Measurements from ENCODE around the gene LCLAT1. TPM values are rescaled to one million over a fixed set of nuclear protein-coding genes. Genes with fewer than 3 reads are reported as not detected.

Gene LCLAT1
- total and polyA plus RNA-seq, 4 donors = 2.4 to 14.6 (median 10.7) TPM

GRCh38 chr2:30455114-30455738, 8.2 kb downstream of the LCLAT1 start:
- no peak overlapping the region for H3K4me3 ChIP-seq (ENCODE audit: low read depth in 1 of 3, low read length in 3 of 3)
- H3K4me1 ChIP-seq (ENCODE audit: control insufficient read depth in 4 of 4, insufficient read depth in 4 of 4, low read length in 3 of 4) = peaks cover under 1 to 14% (median 2%) of the 10 kb centered on the region in 4 donors
- no peaks in the 10 kb centered on the region for H3K36me3 ChIP-seq (ENCODE audit: control insufficient read depth in 4 of 4, insufficient read depth in 3 of 4, low read depth in 1 of 4, low read length in 3 of 4)
- no peaks in the 10 kb centered on the region for H3K27me3 ChIP-seq (ENCODE audit: control insufficient read depth in 4 of 4, insufficient read depth in 4 of 4, low read length in 3 of 4)
- DNase-seq (ENCODE audit: low spot score) = no peak
- H3K9me3 ChIP-seq (ENCODE audit: control insufficient read depth in 4 of 4, low read length in 3 of 4) = no peaks in the 10 kb centered on the region
- 65% methylated on average over 7 of the region's 7 CpGs for WGBS
- no peak overlapping the region for H3K27ac ChIP-seq (ENCODE audit: low read depth in 1 of 2, low read length in 2 of 2)
- no peak overlapping the region for H3K9ac ChIP-seq (ENCODE audit: low read depth in 1 of 2, low read length in 2 of 2)
- no peak for TF ChIP-seq ZBTB33 (IDR thresholded peaks at IDR 0.05)
- no peak for TF ChIP-seq HNF4A (conservative IDR thresholded peaks at IDR 0.05)
- no peak for TF ChIP-seq YY1 (IDR thresholded peaks at IDR 0.05)
- no peak for TF ChIP-seq REST (IDR thresholded peaks at IDR 0.05)
- no peak for TF ChIP-seq RXRA (IDR thresholded peaks at IDR 0.05)
- no peak for TF ChIP-seq SP1 (IDR thresholded peaks at IDR 0.05)
- no peak for TF ChIP-seq HNF4G (IDR thresholded peaks at IDR 0.05)
- TF ChIP-seq EGR1 (IDR thresholded peaks at IDR 0.05; ENCODE audit: low read depth in 2 of 2) = no peak
- TF ChIP-seq FOXA2 (IDR thresholded peaks at IDR 0.05) = no peak
- TF ChIP-seq MAX (IDR thresholded peaks at IDR 0.05) = no peak
- TF ChIP-seq TAF1 (conservative IDR thresholded peaks at IDR 0.05) = no peak
- TF ChIP-seq FOXA1 (IDR thresholded peaks at IDR 0.05) = no peak

- Histone ChIP-seq H3K27ac (ENCODE audit: low read depth in 1 of 2, low read length in 2 of 2) (no peak overlapping the region), H3K4me3 (ENCODE audit: low read depth in 1 of 3, low read length in 3 of 3) (no peak overlapping the region), H3K9ac (ENCODE audit: low read depth in 1 of 2, low read length in 2 of 2) (no peak overlapping the region), H3K36me3 (ENCODE audit: control insufficient read depth in 4 of 4, insufficient read depth in 3 of 4, low read depth in 1 of 4, low read length in 3 of 4) (no peaks in the 10 kb centered on the region), H3K9me3 (ENCODE audit: control insufficient read depth in 4 of 4, low read length in 3 of 4) (no peaks in the 10 kb centered on the region), H3K4me1 (ENCODE audit: control insufficient read depth in 4 of 4, insufficient read depth in 4 of 4, low read length in 3 of 4) (peaks cover 0 to 14% (median under 1%) of the 10 kb centered on the region in 4 donors), H3K27me3 (ENCODE audit: control insufficient read depth in 4 of 4, insufficient read depth in 4 of 4, low read length in 3 of 4) (no peaks in the 10 kb centered on the region)
- 98% methylated on average over 2 of the region's 2 CpGs for WGBS
- no peak for DNase-seq (ENCODE audit: low spot score)
- TF ChIP-seq RAD21 (IDR thresholded peaks at IDR 0.05) (no peak), HNF4G (IDR thresholded peaks at IDR 0.05) (no peak), FOXA2 (IDR thresholded peaks at IDR 0.05) (no peak), NR2F2 (IDR thresholded peaks at IDR 0.05) (no peak), ATF3 (IDR thresholded peaks at IDR 0.05) (no peak), TAF1 (conservative IDR thresholded peaks at IDR 0.05) (no peak), FOXA1 (IDR thresholded peaks at IDR 0.05) (no peak), ZBTB33 (IDR thresholded peaks at IDR 0.05) (no peak), REST (IDR thresholded peaks at IDR 0.05) (no peak), EGR1 (IDR thresholded peaks at IDR 0.05; ENCODE audit: low read depth in 2 of 2) (no peak), GABPA (IDR thresholded peaks at IDR 0.05 in 1 of 2, conservative IDR thresholded peaks at IDR 0.05 in 1 of 2) (no peak), YY1 (IDR thresholded peaks at IDR 0.05) (no peak), RXRA (IDR thresholded peaks at IDR 0.05) (no peak), JUND (IDR thresholded peaks at IDR 0.05) (no peak), SP1 (IDR thresholded peaks at IDR 0.05) (no peak), MAX (IDR thresholded peaks at IDR 0.05) (no peak)
Observed at GRCh38 chr2:30456106-30456505, 9.1 kb downstream of the LCLAT1 start.
